Right forelimb (tissue), 1 donor: ENCODE data around the gene ADAMTS4.
A peak's percentile ranks its signal among the peaks of the same experiment; 100 is the strongest.

Source experiments
- DNase-seq: peaks from one replicate; pipeline ENCODE4 v3.0.0-alpha.2; 2018

Gene ADAMTS4

DNA sequence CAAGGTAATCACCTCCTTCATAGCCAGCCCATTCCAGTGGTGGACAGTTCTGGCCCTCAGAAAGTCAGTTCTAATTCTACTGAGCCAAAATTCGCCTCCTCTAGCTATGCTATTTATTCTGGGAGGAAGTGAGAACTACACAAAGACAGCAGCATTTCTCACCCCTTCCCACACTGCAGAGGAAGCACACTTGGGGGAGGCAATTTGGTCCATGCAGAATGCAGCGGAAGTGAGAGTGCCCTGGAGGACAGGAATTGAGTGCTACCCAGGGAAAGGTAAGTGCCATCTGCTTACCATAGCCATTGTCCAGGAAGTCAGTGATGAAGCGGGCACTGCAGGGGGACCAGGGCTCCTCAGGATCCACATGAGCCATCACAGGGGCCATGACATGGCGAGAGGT is 3.7 kb downstream of the ADAMTS4 start:
- DNase-seq, result no peak

- no peak for DNase-seq
Observed at GRCh38 chr1:161193561-161194235, 5.2 kb downstream of the ADAMTS4 start.

DNA sequence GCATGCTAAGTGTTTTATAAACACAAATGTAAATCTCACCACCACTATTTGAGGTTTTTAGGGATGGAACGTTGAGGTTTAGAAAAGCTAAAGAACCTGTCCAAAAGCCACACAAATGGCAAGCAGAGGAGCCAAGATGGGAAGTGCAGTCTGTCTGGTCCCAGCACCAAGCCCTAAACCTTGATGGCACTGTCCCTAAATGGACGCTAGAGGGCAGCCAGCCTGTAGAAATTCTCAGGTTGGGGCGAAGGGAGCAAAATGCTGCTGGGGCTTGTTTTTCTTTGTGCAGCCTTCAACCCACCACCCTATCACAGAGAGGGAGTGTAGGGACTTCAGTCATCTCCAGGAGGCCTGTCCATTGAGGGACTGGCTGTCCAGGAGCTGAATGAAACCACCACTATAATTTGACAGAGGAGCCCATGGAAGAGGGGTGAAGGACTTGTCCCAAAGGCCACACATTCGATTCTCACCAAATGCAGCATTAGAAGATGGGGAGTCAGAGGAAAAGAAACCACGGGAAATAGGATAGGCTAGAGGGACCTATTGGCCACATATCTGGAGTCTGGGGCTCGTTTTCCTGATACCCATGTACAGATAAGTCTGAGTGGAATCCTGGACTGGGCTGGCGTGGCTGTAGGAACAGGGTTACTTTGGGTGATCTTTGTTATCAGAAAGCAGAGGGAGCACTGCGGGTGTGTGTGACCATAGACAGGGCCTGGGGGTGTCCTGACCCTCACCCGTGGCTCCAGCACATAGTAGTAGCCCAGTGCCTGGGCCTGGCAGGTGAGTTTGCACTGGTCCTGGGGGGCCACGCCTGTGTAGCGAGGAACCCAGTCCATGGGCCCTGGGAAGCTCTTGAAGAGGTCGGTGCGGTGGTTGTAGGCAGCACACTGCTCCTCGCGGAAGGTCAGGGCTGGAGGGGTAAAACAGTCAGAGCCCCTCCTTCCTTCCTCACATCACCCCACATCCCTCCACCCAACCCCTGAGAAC is 6.1 kb downstream of the ADAMTS4 start:
- DNase-seq, result peak; percentile 69

GRCh38 chr1:161191971-161192370 is 6.9 kb downstream of the ADAMTS4 start:
- no peak for DNase-seq

DNA sequence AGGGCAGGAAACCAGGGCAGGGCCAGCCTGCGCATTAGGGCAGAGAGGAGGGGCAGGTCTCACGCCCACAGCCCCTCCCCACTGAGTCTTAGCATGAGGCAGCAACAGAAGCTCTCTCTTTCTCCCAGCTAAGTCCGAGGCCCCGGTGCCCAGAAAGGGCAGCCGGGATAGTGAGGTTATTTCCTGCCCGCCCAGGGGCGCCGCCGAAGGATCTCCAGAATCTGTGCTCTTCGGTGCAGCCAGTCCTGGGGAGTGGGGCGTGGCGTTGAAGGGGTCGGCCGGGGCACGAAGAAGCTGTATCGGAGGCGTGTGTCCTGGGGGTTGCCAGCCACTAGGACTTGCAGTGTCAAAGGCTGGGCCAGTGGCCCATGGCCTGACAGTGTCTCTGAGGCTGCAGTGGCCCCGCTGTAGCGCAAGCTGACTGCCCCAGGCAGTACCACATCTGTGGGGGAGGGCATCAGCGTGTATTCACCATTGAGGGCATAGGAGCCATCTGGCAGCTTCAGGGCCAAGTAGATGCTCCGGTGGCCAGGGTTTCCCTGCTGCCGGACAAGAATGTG is 7.8 kb downstream of the ADAMTS4 start:
- no peak for DNase-seq

- no peak for DNase-seq
Observed at GRCh38 chr1:161189036-161189435, 9.8 kb downstream of the ADAMTS4 start.

GRCh38 chr1:161188381-161188780 is 10.5 kb downstream of the ADAMTS4 start:
- no peak for DNase-seq

DNA sequence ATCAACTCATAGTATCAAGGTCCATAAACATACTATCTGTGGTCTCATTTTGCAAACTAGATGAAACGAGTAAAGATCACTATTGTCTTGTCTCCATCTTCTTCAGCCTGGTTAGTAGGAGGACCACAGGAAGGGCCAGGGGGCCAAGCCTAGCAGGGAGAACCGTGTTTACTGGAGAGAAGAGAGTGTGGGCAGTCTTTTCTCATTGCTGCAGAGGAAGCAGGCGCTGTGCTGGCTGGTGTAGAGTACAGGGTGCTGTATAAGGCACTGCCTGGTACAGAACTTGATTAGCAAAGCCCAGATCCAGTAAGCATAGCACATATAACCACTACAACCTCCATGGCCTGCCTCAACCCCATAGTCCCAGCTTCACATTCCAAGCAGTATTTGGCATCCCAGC is 11.5 kb downstream of the ADAMTS4 start:
- DNase-seq, result no peak

DNA sequence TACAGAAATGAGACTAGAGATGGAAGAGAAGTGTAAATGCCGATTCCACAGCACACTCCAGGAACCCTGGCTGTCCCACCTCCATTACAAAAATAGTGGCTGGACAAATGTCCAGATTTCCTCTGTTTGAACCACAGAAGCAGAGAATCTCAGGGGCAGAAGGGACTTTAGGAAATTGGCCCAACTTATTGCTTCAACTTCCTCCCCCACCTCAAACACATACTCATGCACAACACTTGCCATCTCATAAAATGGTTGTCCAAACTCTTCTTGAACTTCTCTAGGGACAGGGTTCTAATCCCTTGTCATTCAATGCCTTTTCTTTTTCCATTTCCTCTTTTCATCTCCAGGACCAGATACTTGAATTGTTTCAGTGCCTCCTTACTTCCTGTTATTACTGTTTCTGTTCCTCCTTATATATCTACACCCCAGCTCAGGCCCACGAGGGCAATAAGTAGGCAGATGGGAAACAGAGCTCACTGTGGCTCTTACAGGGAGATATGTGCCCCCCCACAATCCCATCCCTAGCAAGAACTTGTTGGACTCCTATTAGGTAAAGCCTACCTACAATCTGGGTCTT is 13.0 kb downstream of the ADAMTS4 start:
- DNase-seq, result no peak

DNA sequence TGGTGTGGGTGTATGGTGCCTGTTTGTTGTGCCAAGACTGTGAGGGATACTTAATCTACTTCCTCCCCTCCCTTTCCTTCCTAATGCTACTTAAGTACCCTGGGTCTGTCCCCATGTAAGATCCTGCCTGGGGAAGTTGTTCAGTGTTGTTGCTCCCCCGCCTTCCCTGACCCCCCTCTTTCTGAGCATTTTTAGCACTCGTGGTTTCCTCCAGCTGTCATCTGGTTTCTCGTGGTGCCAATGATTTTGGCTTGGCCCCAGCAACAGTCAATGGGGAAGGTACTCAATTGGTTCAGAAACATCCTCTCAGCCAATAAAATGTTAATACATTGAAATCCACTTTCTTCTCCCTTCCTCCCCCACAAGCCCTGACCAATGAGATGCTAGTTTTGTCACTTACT is 13.6 kb downstream of the ADAMTS4 start:
- peak; percentile 67 for DNase-seq

- DNase-seq, result no peak
Observed at GRCh38 chr1:161182214-161182613, 16.6 kb downstream of the ADAMTS4 start.

DNA sequence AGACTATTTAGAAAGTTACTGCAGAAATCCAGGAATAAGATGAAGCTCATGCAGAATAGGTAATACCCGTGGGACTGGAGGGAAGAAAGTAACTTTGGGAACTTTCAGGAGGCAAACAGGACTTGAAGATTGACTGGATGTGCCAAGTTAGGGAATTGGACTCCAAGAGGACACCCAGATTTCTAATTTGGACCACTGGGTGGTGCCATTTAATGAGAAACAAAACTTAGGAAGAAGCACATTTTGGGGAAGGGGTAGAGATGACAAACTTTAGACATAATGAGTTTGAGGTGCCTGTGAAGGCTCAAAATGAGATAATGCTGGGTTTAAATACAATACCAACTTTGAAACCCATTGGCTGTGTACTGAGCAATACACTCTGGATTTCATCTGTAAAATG is 18.2 kb downstream of the ADAMTS4 start:
- no peak for DNase-seq

DNA sequence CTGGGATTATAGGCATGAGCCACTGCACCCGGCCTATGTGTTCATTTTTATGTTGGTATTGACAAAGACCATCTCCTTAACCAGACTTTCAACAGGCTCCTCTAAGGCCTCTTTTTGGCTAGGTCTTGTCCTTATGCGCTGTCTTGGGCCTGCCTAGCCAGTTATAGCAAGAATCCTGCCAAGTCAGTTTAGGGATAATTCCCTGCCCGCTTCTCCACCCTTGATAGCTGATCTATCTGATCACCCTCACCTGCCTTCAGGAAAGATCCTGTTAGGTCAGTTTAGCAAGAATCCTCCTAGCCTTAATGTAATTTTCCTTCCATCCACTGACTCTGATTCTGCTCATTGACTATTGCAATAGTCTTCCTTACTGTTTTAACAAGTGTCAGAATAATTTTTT is 19.2 kb downstream of the ADAMTS4 start:
- DNase-seq, result no peak

DNA sequence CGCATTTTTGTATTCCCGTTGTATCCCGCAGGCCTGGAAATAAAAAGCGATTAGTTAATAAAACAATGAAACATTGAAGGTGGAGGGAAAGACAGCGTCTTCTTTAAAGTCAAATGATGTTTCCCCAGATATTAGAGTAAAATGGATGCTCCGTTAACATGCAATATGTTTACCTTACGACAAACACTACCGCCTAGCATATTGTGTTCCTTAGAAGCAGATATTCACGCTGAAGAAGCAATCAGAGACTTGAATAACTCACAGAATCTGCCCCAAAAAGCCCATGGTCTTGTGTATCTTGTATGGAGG is 21.0 kb downstream of the ADAMTS4 start:
- no peak for DNase-seq

DNA sequence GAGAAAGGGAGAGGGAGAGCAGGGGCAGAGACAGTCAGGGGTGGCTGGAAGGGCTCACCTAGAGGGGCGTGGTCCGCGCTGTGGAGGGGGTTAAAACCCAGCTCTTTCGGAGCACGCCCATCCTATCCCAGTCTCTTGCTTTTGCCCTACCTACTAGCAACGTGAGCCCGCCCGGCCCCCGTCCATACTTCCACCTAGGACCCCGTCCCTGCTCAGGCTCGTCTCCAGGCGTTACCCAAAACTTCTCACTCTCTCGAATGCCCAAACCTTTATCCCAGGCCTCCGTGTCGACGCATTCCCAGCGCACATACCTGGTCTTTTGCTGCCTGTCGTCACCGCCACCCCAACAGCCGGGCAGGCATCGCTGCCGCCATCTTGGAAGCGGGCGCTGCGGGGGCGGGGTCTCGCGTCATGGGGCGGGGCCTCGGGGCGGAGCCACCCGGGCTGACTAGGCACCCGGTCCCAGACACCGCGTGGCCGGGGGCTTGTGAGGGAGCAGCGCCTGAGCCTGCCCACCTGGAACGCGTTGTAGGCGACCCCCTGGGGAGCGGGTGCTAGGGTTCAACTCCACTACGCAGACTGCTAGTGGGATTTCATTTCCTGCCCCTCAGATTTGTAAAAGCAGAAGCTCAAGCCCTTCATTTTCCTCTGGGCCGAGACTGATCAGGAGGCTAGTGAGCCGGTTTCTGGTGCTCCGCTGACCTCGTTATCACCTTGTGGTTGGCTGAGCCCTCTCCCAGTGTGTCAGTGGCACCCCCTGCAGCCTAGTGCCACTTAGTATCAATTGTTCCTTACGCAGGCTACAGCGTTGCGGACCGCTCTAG is 21.5 kb downstream of the ADAMTS4 start, which contains the start of gene B4GALT3:
B4GALT3 (minus strand) TSS at position 396 of the 824 bp plus-strand sequence. CDS start 1,447 bp downstream, outside the sequence.
- peak; percentile 98 for DNase-seq

GRCh38 chr1:161176468-161177111 is 22.3 kb downstream of the ADAMTS4 start:
- no peak for DNase-seq

GRCh38 chr1:161175771-161176453 is 22.9 kb downstream of the ADAMTS4 start:
- no peak for DNase-seq

DNA sequence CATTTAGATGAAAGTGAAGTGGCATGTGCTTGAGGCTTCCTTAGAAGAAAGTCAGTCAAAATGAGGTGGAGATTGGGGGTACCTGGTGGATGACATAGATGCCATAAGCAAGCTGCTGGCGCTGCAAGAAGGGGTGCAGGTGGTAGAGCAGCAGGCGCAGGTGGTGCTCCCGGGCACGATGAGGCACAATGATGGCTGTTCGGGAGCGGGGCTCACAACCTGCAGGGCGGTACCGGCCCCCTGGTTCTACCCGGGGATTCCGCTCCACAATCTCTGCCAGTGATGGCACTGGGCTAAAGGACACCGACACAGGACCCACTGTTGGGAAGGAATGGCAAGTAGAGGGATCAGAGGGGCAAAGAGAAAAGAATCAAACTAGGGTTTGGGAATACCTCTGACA is 23.9 kb downstream of the ADAMTS4 start:
- no peak for DNase-seq

GRCh38 chr1:161173711-161174110 is 25.1 kb downstream of the ADAMTS4 start:
- no peak for DNase-seq

DNA sequence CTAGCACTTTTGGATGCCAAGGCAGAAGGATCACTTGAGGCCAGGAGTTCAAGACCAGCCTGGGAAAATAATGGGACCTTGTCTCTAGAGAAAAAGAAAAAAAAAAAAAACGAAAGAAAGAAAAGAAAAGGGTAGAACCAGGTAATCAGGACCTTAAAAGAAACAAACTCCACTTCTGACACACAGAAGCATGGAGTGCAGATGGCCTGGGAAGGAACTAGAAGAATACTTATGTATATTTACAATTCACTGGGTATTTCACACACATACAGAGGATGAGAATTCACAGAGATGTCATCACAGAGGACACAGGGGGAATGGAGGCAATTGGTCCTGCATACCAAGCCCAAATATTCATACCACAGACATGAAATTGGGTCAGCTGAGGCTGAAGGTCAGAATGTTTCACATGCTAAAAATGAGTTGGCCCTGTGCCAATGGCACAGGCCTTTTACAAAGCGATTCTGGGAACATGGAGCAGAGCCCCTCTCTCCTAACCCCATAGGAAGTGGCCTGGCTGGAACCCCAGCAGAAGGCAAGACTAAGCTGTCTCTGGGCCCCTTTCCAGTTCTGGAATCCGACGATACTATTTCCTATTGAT is 26.0 kb downstream of the ADAMTS4 start:
- no peak for DNase-seq

GRCh38 chr1:161172349-161172748 is 26.5 kb downstream of the ADAMTS4 start:
- DNase-seq, result no peak
